Left renal pelvis (tissue), 4 donors: ENCODE results near the gene KTN1. TPM values are rescaled to one million over a fixed set of nuclear protein-coding genes. Genes with fewer than 3 reads are reported as not detected.

ENCODE experiments used
- DNase-seq, 4 donors: peaks; one replicate each; pipeline ENCODE4 v3.0.0-alpha.2; 2013; ENCODE audit warnings: low read depth in 4 of 4, low spot score in 3 of 4
- polyA plus RNA-seq, 4 donors: library from polyadenylated mRNA; unstranded; fragments of 120-200 nt; gene quantifications; one replicate each; pipeline ENCODE4 v1.2.1, GENCODE V29; 2013; ENCODE audit not compliant: insufficient read length in 4 of 4

The KTN1 gene
- polyA plus RNA-seq, 4 donors = 112 to 241 (median 207) TPM

GRCh38 chr14:55667801-55668200 is 87.8 kb downstream of the KTN1 start:
- no peak for DNase-seq

DNA sequence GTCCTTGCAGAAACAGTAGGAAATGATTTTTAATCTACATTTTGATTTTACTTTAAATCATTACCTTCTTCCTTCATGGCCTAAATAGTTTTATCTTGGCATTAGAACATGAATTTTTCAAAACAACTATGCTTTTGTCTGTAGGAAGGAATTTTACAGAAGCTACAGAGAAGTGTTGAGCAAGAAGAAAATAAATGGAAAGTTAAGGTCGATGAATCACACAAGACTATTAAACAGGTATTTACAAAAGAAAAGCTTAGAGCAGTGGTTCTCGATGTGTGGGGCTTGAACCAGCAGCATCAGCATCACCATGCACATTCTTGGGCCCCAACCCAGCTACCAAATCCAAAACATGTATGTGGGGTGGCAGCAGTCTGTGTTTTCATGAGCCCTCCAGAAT is 91.6 kb downstream of the KTN1 start:
- DNase-seq = no peak

DNA sequence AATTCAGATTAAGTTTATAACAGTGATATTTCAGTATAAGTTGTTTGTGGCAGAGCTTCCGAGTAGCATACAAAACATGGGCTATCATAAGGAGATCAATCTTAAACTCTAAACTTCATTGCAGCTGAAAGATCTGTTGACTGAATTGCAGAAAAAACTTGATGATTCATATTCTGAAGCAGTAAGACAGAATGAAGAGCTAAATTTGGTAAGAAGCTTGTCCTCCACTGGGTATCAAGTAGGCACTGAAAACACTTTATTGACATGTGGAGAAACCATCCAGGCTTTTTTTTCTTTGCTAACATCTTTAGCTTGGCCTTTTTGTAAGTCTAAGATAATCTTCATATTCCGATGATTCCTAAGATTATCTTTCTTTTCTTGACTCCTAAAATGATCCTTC is 93.0 kb downstream of the KTN1 start:
- DNase-seq = no peak

DNA sequence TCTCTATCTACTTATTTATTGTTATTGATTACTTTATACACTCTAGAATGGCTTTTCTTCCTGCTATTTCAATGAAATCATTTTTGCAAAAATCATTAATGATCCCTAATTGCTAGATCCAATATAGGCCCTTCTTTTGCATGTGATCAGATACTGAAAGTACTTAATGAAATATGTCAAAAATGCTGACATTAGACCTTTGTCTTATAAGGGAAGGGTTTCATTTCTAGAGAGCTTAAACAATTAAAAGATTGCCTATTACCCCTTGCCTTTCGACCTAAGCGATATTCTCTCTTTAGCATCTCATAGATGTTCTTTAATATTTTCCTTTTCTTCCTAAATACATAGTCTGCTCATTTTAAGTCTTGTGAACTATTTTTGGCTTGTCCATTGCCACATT is 101.1 kb downstream of the KTN1 start:
- no peak for DNase-seq

DNA sequence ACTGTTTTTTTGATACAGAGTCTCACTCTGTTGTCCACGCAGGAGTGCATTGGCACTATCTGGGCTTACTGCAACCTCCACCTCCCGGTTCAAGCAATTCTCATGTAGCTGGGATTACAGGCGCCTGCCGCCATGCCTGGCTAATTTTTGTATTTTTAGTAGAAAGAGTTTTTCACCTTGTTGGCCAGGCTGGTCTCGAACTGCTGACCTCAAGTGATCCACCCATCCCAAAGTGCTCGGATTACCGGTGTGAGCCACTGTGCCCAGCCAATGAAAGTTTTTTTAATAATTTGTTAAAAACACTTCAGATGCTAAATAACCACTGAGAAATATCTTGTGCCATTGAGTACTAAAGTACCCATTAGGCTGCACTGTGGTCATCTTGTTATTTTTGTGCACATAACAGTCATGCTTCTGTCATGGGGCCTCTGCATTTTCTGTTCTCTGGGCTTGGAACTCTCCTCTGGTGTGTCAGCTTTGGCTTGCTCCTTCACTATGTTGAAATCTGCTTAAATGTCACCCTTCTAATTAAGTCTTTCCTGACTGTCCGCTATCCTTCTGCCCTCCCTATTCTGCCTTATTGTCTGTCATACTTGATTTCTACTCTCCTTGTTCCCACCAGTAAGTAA is 105.1 kb downstream of the KTN1 start:
- no peak for DNase-seq

DNA sequence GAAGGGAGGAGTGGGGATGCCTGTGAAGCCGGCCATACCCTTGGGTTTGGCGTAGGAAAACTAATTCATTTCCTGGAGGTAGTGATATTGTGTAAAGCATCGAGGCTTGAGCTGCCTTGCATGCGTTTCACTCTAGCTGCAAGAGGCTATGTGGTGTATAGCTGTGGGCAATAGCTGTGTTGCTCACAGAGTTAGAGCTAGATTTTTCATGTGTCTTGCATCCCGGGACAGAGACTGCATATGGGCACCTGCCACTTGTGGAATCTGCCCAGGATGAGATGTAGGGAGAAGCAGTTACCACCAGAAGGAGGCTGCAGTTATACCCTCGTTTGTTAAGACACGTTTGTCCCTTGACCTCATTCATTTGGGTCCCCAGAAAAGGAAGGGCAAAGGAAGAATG is 106.7 kb downstream of the KTN1 start:
- no peak for DNase-seq

DNA sequence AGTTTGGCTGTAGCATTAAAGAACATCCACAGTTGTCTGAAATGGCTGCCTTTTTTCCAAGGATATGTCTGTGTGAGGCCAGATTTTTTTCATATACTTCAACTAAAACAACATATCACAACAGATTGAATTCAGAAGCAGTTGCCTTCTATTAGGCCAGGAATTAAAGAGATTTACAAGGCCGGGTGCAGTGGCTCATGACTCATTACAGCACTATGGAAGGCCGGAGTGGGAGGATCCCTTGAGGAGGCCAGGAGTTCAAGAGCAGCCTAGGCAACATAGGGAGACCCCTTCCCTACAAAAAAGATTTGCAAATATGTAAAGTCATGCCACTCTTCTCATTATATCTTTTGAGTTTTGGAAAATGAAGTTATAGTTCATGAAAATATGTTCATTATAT is 108.6 kb downstream of the KTN1 start:
- no peak for DNase-seq

- DNase-seq = no peak
Observed at GRCh38 chr14:55689981-55690871, 110.2 kb downstream of the KTN1 start.

- no peak for DNase-seq
Observed at GRCh38 chr14:55691659-55692058, 111.7 kb downstream of the KTN1 start.

DNA sequence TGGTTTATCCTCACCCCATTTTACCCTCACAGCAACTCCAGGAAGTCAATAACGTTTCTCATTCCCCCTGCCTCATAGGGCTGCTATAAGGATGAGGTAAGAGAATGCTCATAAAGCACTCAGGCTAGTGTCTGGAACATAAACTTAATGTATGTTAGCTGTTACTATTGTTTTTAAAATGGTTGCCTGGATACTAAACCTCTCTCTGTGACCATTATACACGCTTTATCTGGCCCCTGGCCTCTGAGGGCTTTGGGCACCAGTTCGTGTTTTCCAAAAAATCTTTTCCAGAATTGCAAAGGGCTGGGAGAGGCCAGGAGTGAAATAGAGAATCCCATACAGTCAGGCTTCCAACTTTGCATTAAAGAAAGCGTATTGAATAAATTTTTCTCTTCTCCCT is 113.9 kb downstream of the KTN1 start:
- no peak for DNase-seq

GRCh38 chr14:55697414-55697861 is 117.4 kb downstream of the KTN1 start:
- no peak for DNase-seq

DNA sequence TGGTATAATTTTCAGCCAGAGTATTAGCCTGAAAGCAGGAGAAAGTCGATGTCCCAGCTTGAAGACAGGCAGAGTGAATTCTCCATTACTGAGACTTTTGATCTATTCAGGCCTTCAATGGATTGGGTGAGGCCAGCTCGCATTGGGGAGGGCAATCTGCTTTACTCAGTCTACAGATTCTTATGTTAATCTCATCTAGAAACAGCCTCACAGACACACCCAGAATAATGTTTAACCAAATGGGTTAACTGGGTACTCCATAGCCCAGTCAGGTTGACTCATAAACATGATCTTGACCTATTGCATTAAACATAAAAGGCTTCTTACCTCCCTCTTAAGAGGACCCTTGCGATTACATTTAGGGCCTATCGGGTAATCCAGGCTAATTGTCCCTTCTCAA is 118.0 kb downstream of the KTN1 start:
- DNase-seq = no peak

- DNase-seq = no peak
Observed at GRCh38 chr14:55699131-55700057, 119.4 kb downstream of the KTN1 start.

DNA sequence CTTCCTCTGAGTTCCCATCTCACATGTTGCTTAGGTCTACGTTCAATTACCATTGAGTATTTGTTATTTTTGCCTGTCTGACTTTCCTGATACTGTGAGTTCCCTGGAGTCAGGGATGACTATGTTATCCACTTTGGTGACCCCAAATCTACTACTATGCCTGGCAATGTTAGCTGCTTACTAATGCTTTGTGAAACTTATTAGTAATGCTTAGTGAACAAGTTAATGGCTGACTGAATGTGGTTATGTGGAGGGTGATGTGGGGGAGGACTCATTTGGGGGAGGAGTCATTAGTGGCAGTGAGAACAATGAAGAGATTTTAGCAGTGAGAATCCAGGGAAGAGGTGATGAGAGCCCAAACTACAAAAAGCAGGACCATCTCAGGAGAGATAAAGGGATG is 121.6 kb downstream of the KTN1 start:
- no peak for DNase-seq

DNA sequence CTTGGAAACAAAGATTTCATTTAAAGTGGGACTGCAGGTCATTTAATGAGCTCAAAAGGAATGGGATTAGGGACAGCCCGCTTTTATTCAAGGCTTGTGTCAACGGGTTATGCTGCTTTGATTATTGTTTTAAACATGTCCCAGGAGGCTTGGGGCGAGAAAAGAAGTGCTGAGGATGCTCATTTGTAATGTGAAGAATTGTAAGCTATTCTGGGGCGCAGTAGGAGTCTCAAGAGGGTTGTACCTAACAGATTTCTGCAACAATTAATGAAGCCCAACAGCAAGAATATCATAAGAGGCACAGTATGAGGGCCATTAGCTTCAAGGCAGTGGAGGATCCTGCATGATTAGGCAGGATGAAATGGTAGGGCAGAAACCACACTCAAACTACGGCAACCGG is 122.5 kb downstream of the KTN1 start:
- DNase-seq = no peak

- no peak for DNase-seq
Observed at GRCh38 chr14:55704654-55705053, 124.6 kb downstream of the KTN1 start.

DNA sequence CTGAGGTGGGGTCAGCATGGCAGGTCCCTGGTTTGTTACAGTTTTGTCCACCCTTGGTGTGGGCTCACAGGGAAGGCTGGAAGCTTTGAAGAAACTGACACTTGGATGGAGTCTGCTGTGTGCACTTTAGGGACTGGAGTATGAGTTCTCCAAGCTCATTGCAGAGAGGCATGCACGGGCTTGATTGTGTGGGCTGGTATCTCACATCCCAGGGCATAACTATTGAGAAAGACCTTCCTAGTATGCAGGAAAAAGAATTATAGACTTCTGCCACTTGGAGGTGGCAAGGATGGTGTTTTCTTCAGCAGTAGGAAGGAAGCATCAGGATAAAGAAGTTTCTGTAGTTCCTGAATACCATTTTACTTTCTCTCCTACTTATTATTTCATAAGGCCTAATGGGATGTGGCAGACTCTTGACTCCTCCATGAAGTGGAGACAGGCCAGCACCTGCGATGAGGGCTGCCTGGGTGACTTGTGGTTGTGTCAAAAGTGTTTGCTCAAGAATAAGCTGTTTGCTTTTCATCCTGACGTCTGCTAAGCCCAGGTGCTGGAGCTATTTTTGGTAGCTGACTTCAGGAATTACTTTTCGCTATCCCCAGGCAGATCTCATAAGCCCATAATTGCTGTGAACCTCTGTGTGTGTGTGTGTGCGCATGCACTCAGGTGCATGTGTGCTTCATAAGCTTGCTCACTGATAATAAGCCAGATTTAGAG is 125.8 kb downstream of the KTN1 start:
- DNase-seq = no peak

DNA sequence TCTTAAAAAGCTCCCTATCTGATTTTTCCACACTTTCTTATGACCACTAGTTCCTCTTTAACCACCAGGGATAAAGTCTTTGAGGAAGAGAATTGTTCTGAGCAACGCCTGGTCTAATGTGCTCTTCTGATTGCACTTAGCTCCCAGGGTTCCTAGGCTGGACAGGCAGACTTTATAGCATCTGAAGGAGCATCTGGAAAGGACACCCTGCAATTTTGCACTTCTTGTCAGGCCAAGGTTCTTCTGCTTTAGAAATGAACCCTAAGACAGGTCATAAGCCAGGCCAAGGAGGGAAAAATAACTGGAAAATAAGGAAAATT is 126.3 kb downstream of the KTN1 start:
- DNase-seq = no peak

DNA sequence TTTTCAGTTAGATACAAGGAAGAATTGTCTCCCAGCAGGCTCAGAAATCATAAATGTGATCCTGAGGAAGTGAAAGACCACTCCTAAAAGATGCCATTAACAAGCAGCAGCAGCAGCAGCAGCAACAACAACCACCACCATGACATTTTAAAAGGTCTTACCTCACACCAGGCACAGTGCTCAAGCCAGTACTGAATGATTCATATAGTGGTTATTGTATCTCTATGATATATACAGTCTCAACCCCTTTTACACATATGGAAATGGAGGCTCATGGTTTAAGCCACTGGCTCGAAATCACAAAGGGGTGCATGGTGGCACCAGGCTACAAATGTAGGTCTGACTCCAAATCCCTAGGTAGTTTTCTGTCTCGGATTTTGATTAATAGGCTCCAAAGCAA is 126.9 kb downstream of the KTN1 start:
- DNase-seq = no peak

GRCh38 chr14:55707365-55707804 is 127.4 kb downstream of the KTN1 start:
- DNase-seq = peak in 2 of 4 donors; percentile 32
